Measurements from ENCODE around the gene TUBGCP6.

Gene TUBGCP6

GRCh38 chr22:50177537-50178470 lies 67.0 kb downstream of the TUBGCP6 start:
- H3K27me3 ChIP-seq: no peaks in the 10 kb centered on the region
- no peaks in the 10 kb centered on the region for H3K36me3 ChIP-seq
- H3K4me1 ChIP-seq: no peaks in the 10 kb centered on the region
- no peak for DNase-seq
- no peak for TF ChIP-seq CTCF (IDR thresholded peaks at IDR 0.05; ENCODE audit: low read depth, low read length)
- H3K9me3 ChIP-seq: no peaks in the 10 kb centered on the region; the same call in 1 of the 2 replicates
- no peak overlapping the region for H3K4me3 ChIP-seq (ENCODE audit: low read depth, low read length)

GRCh38 chr22:50176850-50177536 lies 67.8 kb downstream of the TUBGCP6 start:
- TF ChIP-seq CTCF (IDR thresholded peaks at IDR 0.05; ENCODE audit: low read depth, low read length): no peak
- no peaks in the 10 kb centered on the region for H3K36me3 ChIP-seq
- H3K9me3 ChIP-seq: no peaks in the 10 kb centered on the region; the same call in 1 of the 2 replicates
- H3K4me1 ChIP-seq: no peaks in the 10 kb centered on the region
- H3K4me3 ChIP-seq (ENCODE audit: low read depth, low read length): no peak overlapping the region
- no peaks in the 10 kb centered on the region for H3K27me3 ChIP-seq
- DNase-seq: no peak

GRCh38 chr22:50175921-50176849 lies 68.6 kb downstream of the TUBGCP6 start:
- DNase-seq: peak; percentile 11
- H3K9me3 ChIP-seq: no peaks in the 10 kb centered on the region; the same call in 1 of the 2 replicates
- H3K4me1 ChIP-seq: no peaks in the 10 kb centered on the region
- no peaks in the 10 kb centered on the region for H3K27me3 ChIP-seq
- no peak for TF ChIP-seq CTCF (IDR thresholded peaks at IDR 0.05; ENCODE audit: low read depth, low read length)
- no peaks in the 10 kb centered on the region for H3K36me3 ChIP-seq
- H3K4me3 ChIP-seq (ENCODE audit: low read depth, low read length): no peak overlapping the region

- no peak for TF ChIP-seq CTCF (IDR thresholded peaks at IDR 0.05; ENCODE audit: low read depth, low read length)
- H3K9me3 ChIP-seq: no peaks in the 10 kb centered on the region; the same call in 1 of the 2 replicates
- DNase-seq: peak; percentile 7
- peaks cover 4% of the 10 kb centered on the region; the same call in 1 of the 2 replicates for H3K27me3 ChIP-seq
- H3K4me3 ChIP-seq (ENCODE audit: low read depth, low read length): no peak overlapping the region
- no peaks in the 10 kb centered on the region for H3K36me3 ChIP-seq
- H3K4me1 ChIP-seq: no peaks in the 10 kb centered on the region
Measured at GRCh38 chr22:50175191-50175461, 69.7 kb downstream of the TUBGCP6 start.

GRCh38 chr22:50174382-50175190 lies 70.2 kb downstream of the TUBGCP6 start:
- no peaks in the 10 kb centered on the region for H3K36me3 ChIP-seq
- no peaks in the 10 kb centered on the region for H3K4me1 ChIP-seq
- DNase-seq: peak; percentile 9
- no peak for TF ChIP-seq CTCF (IDR thresholded peaks at IDR 0.05; ENCODE audit: low read depth, low read length)
- peaks cover 4% of the 10 kb centered on the region; the same call in 1 of the 2 replicates for H3K27me3 ChIP-seq
- no peaks in the 10 kb centered on the region; the same call in 1 of the 2 replicates for H3K9me3 ChIP-seq
- no peak overlapping the region for H3K4me3 ChIP-seq (ENCODE audit: low read depth, low read length)

Measured in BE2C (cell line).